Ectodermal cell (in vitro differentiated cells): ENCODE results near the gene IGSF21.
"Not testable (repeated sequence)": the region's sequence is repeated elsewhere in the genome, so short reads cannot be mapped to it uniquely, and the experiment has no call there.

Source experiments
- H3K27ac ChIP-seq: 2 replicates; pipeline ENCODE4 v1.7.0; 2013; ENCODE audit warnings: mild to moderate bottlenecking, low read depth, low read length; ENCODE audit not compliant: insufficient read depth, poor library complexity, severe bottlenecking
- H3K27me3 ChIP-seq: 2 replicates; pipeline ENCODE4 v1.7.0; 2013; ENCODE audit warnings: mild to moderate bottlenecking, low read length; ENCODE audit not compliant: insufficient read depth, control insufficient read depth, poor library complexity, severe bottlenecking
- H3K36me3 ChIP-seq: one replicate; pipeline ENCODE4 v1.7.0; 2013; ENCODE audit warnings: low read length; ENCODE audit not compliant: control insufficient read depth, insufficient read depth
- H3K4me1 ChIP-seq: one replicate; pipeline ENCODE4 v1.7.0; 2013; ENCODE audit warnings: low read length; ENCODE audit not compliant: control insufficient read depth, insufficient read depth
- H3K4me3 ChIP-seq: 2 replicates; pipeline ENCODE4 v1.7.0; 2013; ENCODE audit warnings: low read depth, low read length, control low read depth; ENCODE audit not compliant: insufficient read depth
- H3K9me3 ChIP-seq: 2 replicates; pipeline ENCODE4 v1.7.0; 2013; ENCODE audit warnings: mild to moderate bottlenecking, low read length, moderate library complexity; ENCODE audit not compliant: control insufficient read depth
- WGBS, 2 experiments: methylation state at CpG; one replicate each; pipeline ENCODE4 v1.1.7; 2013; ENCODE audit warnings: missing lambda C conversion rate in 2 of 2; 5-methylcytosine and 5-hydroxymethylcytosine counted together

IGSF21 gene

GRCh38 chr1:18154430-18155194 is 47.0 kb downstream of the IGSF21 start:
- WGBS, 2 experiments = 78 to 79% methylated on average over 3 of the region's 3 CpGs
- Histone ChIP-seq H3K27me3 (no peaks in the 10 kb centered on the region), H3K4me1 (no peaks in the 10 kb centered on the region), H3K9me3 (no peaks in the 10 kb centered on the region), H3K36me3 (no peaks in the 10 kb centered on the region), H3K4me3 (no peak overlapping the region), H3K27ac (no peak overlapping the region)

GRCh38 chr1:18155881-18156385 is 48.3 kb downstream of the IGSF21 start:
- H3K27ac ChIP-seq = no peak overlapping the region
- H3K9me3 ChIP-seq = no peaks in the 10 kb centered on the region
- no peaks in the 10 kb centered on the region for H3K27me3 ChIP-seq
- H3K4me1 ChIP-seq = no peaks in the 10 kb centered on the region
- WGBS, 2 experiments = 92 to 95% methylated on average over 10 to 13 of the region's 13 CpGs
- no peak overlapping the region for H3K4me3 ChIP-seq
- no peaks in the 10 kb centered on the region for H3K36me3 ChIP-seq

- no peak overlapping the region for H3K4me3 ChIP-seq
- no peak overlapping the region for H3K27ac ChIP-seq
- no peaks in the 10 kb centered on the region for H3K4me1 ChIP-seq
- 93 to 94% methylated on average over 10 of the region's 10 CpGs for WGBS, 2 experiments
- no peaks in the 10 kb centered on the region for H3K9me3 ChIP-seq
- no peaks in the 10 kb centered on the region for H3K27me3 ChIP-seq
- no peaks in the 10 kb centered on the region for H3K36me3 ChIP-seq
Observed at GRCh38 chr1:18157352-18157751, 49.8 kb downstream of the IGSF21 start.

- Histone ChIP-seq H3K27me3 (no peaks in the 10 kb centered on the region), H3K4me1 (no peaks in the 10 kb centered on the region), H3K9me3 (no peaks in the 10 kb centered on the region), H3K36me3 (no peaks in the 10 kb centered on the region), H3K27ac (no peak overlapping the region), H3K4me3 (no peak overlapping the region)
- 92 to 93% methylated on average over 7 of the region's 7 CpGs for WGBS, 2 experiments
Observed at GRCh38 chr1:18157968-18158367, 50.4 kb downstream of the IGSF21 start.

GRCh38 chr1:18158714-18159113 is 51.1 kb downstream of the IGSF21 start:
- no peak overlapping the region for H3K4me3 ChIP-seq
- H3K9me3 ChIP-seq = no peaks in the 10 kb centered on the region
- no peaks in the 10 kb centered on the region for H3K4me1 ChIP-seq
- no peaks in the 10 kb centered on the region for H3K36me3 ChIP-seq
- 90 to 91% methylated on average over 5 of the region's 5 CpGs for WGBS, 2 experiments
- H3K27ac ChIP-seq = no peak overlapping the region
- H3K27me3 ChIP-seq = no peaks in the 10 kb centered on the region

GRCh38 chr1:18160290-18160942 is 52.8 kb downstream of the IGSF21 start:
- Histone ChIP-seq H3K9me3 (no peaks in the 10 kb centered on the region), H3K4me3 (no peak overlapping the region), H3K27ac (no peak overlapping the region), H3K4me1 (no peaks in the 10 kb centered on the region), H3K36me3 (no peaks in the 10 kb centered on the region), H3K27me3 (no peaks in the 10 kb centered on the region)
- WGBS, 2 experiments = 93 to 94% methylated on average over 13 of the region's 13 CpGs

GRCh38 chr1:18161690-18162089 is 54.1 kb downstream of the IGSF21 start:
- no peaks in the 10 kb centered on the region for H3K36me3 ChIP-seq
- no peaks in the 10 kb centered on the region for H3K27me3 ChIP-seq
- H3K4me1 ChIP-seq = no peaks in the 10 kb centered on the region
- H3K9me3 ChIP-seq = no peaks in the 10 kb centered on the region
- WGBS, 2 experiments = 93 to 95% methylated on average over 6 of the region's 6 CpGs
- H3K4me3 ChIP-seq = no peak overlapping the region
- no peak overlapping the region for H3K27ac ChIP-seq

GRCh38 chr1:18165640-18166039 is 58.0 kb downstream of the IGSF21 start:
- H3K27ac ChIP-seq, H3K27me3 ChIP-seq, H3K4me3 ChIP-seq, H3K36me3 ChIP-seq, H3K4me1 ChIP-seq, H3K9me3 ChIP-seq: not testable (repeated sequence)
- 79 to 82% methylated on average over 2 of the region's 2 CpGs for WGBS, 2 experiments

- 92 to 94% methylated on average over 13 of the region's 13 CpGs for WGBS, 2 experiments
- peaks cover 7% of the 10 kb centered on the region for H3K4me1 ChIP-seq
- no peaks in the 10 kb centered on the region for H3K36me3 ChIP-seq
Observed at GRCh38 chr1:18166341-18166740, 58.7 kb downstream of the IGSF21 start.

GRCh38 chr1:18166929-18167328 is 59.3 kb downstream of the IGSF21 start:
- H3K27me3 ChIP-seq = no peaks in the 10 kb centered on the region
- H3K27ac ChIP-seq = no peak overlapping the region
- no peak overlapping the region for H3K4me3 ChIP-seq
- WGBS, 2 experiments = 94% methylated on average over 8 of the region's 8 CpGs
- no peaks in the 10 kb centered on the region for H3K36me3 ChIP-seq
- H3K4me1 ChIP-seq = peaks cover 8% of the 10 kb centered on the region
- H3K9me3 ChIP-seq = no peaks in the 10 kb centered on the region

More at GRCh38 chr1:18166341-18166740, 58.7 kb downstream of the IGSF21 start:
- H3K27me3 ChIP-seq = no peaks in the 10 kb centered on the region
- H3K4me3 ChIP-seq = no peak overlapping the region
- H3K9me3 ChIP-seq = no peaks in the 10 kb centered on the region
- no peak overlapping the region for H3K27ac ChIP-seq
